Smooth muscle cell (in vitro differentiated cells): Measurements from ENCODE around the gene IL17D. TPM values are rescaled to one million over a fixed set of nuclear protein-coding genes. Genes with fewer than 3 reads are reported as not detected.

Experiments
- DNase-seq: peaks from one replicate; lab custom pipeline; 2025; ENCODE audit not compliant: unreplicated experiment; lab: John Stamatoyannopoulos, UW
- H2AFZ ChIP-seq: fragments of 200-600 bp; sonication (generic); 2 replicates; pipeline ENCODE4 v1.6.0; 2016; ENCODE audit warnings: antibody characterized with exemption, low read depth, mild to moderate bottlenecking
- H3F3A ChIP-seq: fragments of 200-600 bp; sonication (generic); 2 replicates; pipeline ENCODE4 v1.6.0; 2017; ENCODE audit warnings: antibody characterized with exemption, low read depth
- H3K27ac ChIP-seq: fragments of 200-600 bp; sonication (generic); 2 replicates; pipeline ENCODE4 v1.5.1; 2016; ENCODE audit warnings: low read depth, mild to moderate bottlenecking
- H3K27me3 ChIP-seq: fragments of 200-600 bp; sonication (generic); 2 replicates; pipeline ENCODE4 v1.6.1; 2016; ENCODE audit warnings: low read depth, mild to moderate bottlenecking
- H3K36me3 ChIP-seq: fragments of 200-600 bp; sonication (generic); 2 replicates; pipeline ENCODE4 v1.5.1; 2016; ENCODE audit warnings: low read depth
- H3K4me1 ChIP-seq: fragments of 200-600 bp; sonication (generic); 2 replicates; pipeline ENCODE4 v1.5.1; 2016; ENCODE audit warnings: low read depth
- H3K4me2 ChIP-seq: fragments of 200-600 bp; sonication (generic); 2 replicates; pipeline ENCODE4 v1.6.0; 2016; ENCODE audit warnings: mild to moderate bottlenecking
- H3K4me3 ChIP-seq: fragments of 200-600 bp; sonication (generic); 2 replicates; pipeline ENCODE4 v1.5.1; 2016; ENCODE audit warnings: mild to moderate bottlenecking
- H3K79me2 ChIP-seq: fragments of 200-600 bp; sonication (generic); 2 replicates; pipeline ENCODE4 v1.6.0; 2016; ENCODE audit warnings: low read depth, mild to moderate bottlenecking
- H3K9ac ChIP-seq: fragments of 200-600 bp; sonication (generic); 2 replicates; pipeline ENCODE4 v1.6.0; 2016; ENCODE audit warnings: low read depth
- H3K9me3 ChIP-seq: fragments of 200-600 bp; sonication (generic); replicated peaks from 2 replicates; pipeline ENCODE4 v1.5.1; 2016; ENCODE audit warnings: low read depth
- H4K20me1 ChIP-seq: fragments of 200-600 bp; sonication (generic); 2 replicates; pipeline ENCODE4 v1.6.0; 2016; ENCODE audit warnings: low read depth
- CTCF ChIP-seq: fragments of 200-600 bp; sonication (generic); IDR thresholded peaks from 2 replicates; pipeline ENCODE4 v1.5.1; 2017; ENCODE audit warnings: borderline replicate concordance, mild to moderate bottlenecking, antibody characterized with exemption; ENCODE audit not compliant: insufficient read depth, poor library complexity, severe bottlenecking
- WGBS: methylation state at CpG from one replicate; pipeline ENCODE4 v1.1.7; 2016; ENCODE audit warnings: low lambda C conversion rate; 5-methylcytosine and 5-hydroxymethylcytosine counted together
- polyA plus RNA-seq: library from polyadenylated mRNA; unstranded; fragments of >200 nt; fragmentation: Nextera tagmentation; extraction: Ambion mirVana; gene quantifications from 2 replicates; pipeline ENCODE4 v1.2.1, GENCODE V29; 2016
- total RNA-seq: library from RNA; depleted of rRNA; stranded (reverse); fragments of >200 nt; gene quantifications from 2 replicates; pipeline ENCODE4 v1.2.3, GENCODE V29; 2014

Gene IL17D
- total and polyA plus RNA-seq, 2 experiments from 2014 or later, result 4.1 to 7.0 TPM

- H3K9ac ChIP-seq, result no peak overlapping the region
Observed at GRCh38 chr13:20664351-20664750, 39.1 kb upstream of the IL17D start.

GRCh38 chr13:20666948-20667347 lies 36.6 kb upstream of the IL17D start:
- no peaks in the 10 kb centered on the region for H3K4me1 ChIP-seq
- H3F3A ChIP-seq, result no peaks in the 10 kb centered on the region
- H3K4me3 ChIP-seq, result no peak overlapping the region
- TF ChIP-seq CTCF, result no peak
- no peaks in the 10 kb centered on the region for H4K20me1 ChIP-seq
- H3K9ac ChIP-seq, result no peak overlapping the region
- H3K4me2 ChIP-seq, result no peak overlapping the region
- no peaks in the 10 kb centered on the region for H3K9me3 ChIP-seq
- DNase-seq, result no peak
- 79% methylated on average over 4 of the region's 4 CpGs for WGBS
- H3K36me3 ChIP-seq, result no peaks in the 10 kb centered on the region
- H3K27ac ChIP-seq, result no peak overlapping the region
- no peak overlapping the region for H2AFZ ChIP-seq
- no peaks in the 10 kb centered on the region for H3K79me2 ChIP-seq
- H3K27me3 ChIP-seq, result no peaks in the 10 kb centered on the region

More at GRCh38 chr13:20664351-20664750, 39.1 kb upstream of the IL17D start:
- no peaks in the 10 kb centered on the region for H3K36me3 ChIP-seq
- no peaks in the 10 kb centered on the region for H3K4me1 ChIP-seq
- no peak overlapping the region for H3K4me2 ChIP-seq
- H3K9me3 ChIP-seq, result no peaks in the 10 kb centered on the region
- no peak for DNase-seq
- no peaks in the 10 kb centered on the region for H4K20me1 ChIP-seq
- H3K4me3 ChIP-seq, result no peak overlapping the region
- no peak for TF ChIP-seq CTCF
- no peak overlapping the region for H3K27ac ChIP-seq
- H2AFZ ChIP-seq, result no peak overlapping the region
- no peaks in the 10 kb centered on the region for H3K27me3 ChIP-seq
- no peaks in the 10 kb centered on the region for H3K79me2 ChIP-seq
- no peaks in the 10 kb centered on the region for H3F3A ChIP-seq

GRCh38 chr13:20667857-20668437 lies 35.6 kb upstream of the IL17D start:
- Histone ChIP-seq H3K27me3 (no peaks in the 10 kb centered on the region), H3K4me3 (no peak overlapping the region), H3K36me3 (no peaks in the 10 kb centered on the region), H4K20me1 (no peaks in the 10 kb centered on the region), H3K79me2 (no peaks in the 10 kb centered on the region), H3K4me1 (no peaks in the 10 kb centered on the region), H3F3A (no peaks in the 10 kb centered on the region), H3K9me3 (no peaks in the 10 kb centered on the region), H2AFZ (no peak overlapping the region), H3K27ac (no peak overlapping the region), H3K4me2 (no peak overlapping the region), H3K9ac (no peak overlapping the region)
- TF ChIP-seq CTCF, result no peak
- DNase-seq, result no peak
- WGBS, result 53% methylated on average over 4 of the region's 4 CpGs

GRCh38 chr13:20669162-20669561 lies 34.3 kb upstream of the IL17D start:
- WGBS, result 90% methylated on average over 5 of the region's 5 CpGs
- Histone ChIP-seq H3K4me3 (no peak overlapping the region), H4K20me1 (no peaks in the 10 kb centered on the region), H3K79me2 (no peaks in the 10 kb centered on the region), H3F3A (no peaks in the 10 kb centered on the region), H3K4me2 (no peak overlapping the region), H3K27ac (no peak overlapping the region), H3K9ac (no peak overlapping the region), H3K9me3 (no peaks in the 10 kb centered on the region), H3K27me3 (no peaks in the 10 kb centered on the region), H3K4me1 (no peaks in the 10 kb centered on the region), H2AFZ (no peak overlapping the region), H3K36me3 (no peaks in the 10 kb centered on the region)
- DNase-seq, result no peak
- no peak for TF ChIP-seq CTCF
